Naive thymus-derived CD4-positive, alpha-beta T cell (primary cell): ENCODE data around the gene CPSF7. TPM values are rescaled to one million over a fixed set of nuclear protein-coding genes. Genes with fewer than 3 reads are reported as not detected.

Experiments used
- ATAC-seq: fragments of 150-1000 bp; cut with Tn5 transposase; 2 replicates; pipeline ENCODE4 v1.10.0; 2021; ENCODE audit warnings: mild to moderate bottlenecking, moderate library complexity
- CTCF ChIA-PET: fragments of 350-600 bp; sonication (Branson Sonifier 250); formaldehyde crosslinking; loops from one replicate; lab custom pipeline; 2021; ENCODE audit warnings: antibody characterized with exemption; lab: Charles Lee
- POLR2A ChIA-PET: fragments of 350-600 bp; sonication (Branson Sonifier 250); formaldehyde crosslinking; loops from one replicate; lab custom pipeline; 2021; ENCODE audit warnings: antibody characterized with exemption, inconsistent platforms; lab: Charles Lee
- DNase-seq, 9 donors: peaks; one replicate each; pipeline versions ENCODE4 v3.0.0 to v3.0.0-alpha.2; 2020 to 2022; ENCODE audit warnings: mixed read lengths in 1 of 9
- H3K27ac ChIP-seq: one replicate; pipeline ENCODE4 v1.7.0; 2013; ENCODE audit warnings: mild to moderate bottlenecking, low read depth, low read length, moderate library complexity
- H3K27me3 ChIP-seq, 2 donors: one replicate each; pipeline ENCODE4 v1.7.0; 2013; ENCODE audit warnings: low read length in 2 of 2, mild to moderate bottlenecking in 2 of 2, moderate library complexity in 2 of 2; ENCODE audit not compliant: control insufficient read depth in 2 of 2, insufficient read depth in 2 of 2
- H3K36me3 ChIP-seq, 3 experiments: 1 replicate in 2 of 3; 2 replicates in 1 of 3; pipeline ENCODE4 v1.7.0; 2013; ENCODE audit warnings: low read length in 3 of 3, mild to moderate bottlenecking in 3 of 3, moderate library complexity in 1 of 3; ENCODE audit not compliant: insufficient read depth in 3 of 3, control insufficient read depth in 2 of 3
- H3K4me1 ChIP-seq, 2 donors: one replicate each; pipeline ENCODE4 v1.7.0; 2013; ENCODE audit warnings: low read length in 2 of 2, mild to moderate bottlenecking in 2 of 2, moderate library complexity in 1 of 2; ENCODE audit not compliant: control insufficient read depth in 2 of 2, insufficient read depth in 2 of 2
- H3K4me3 ChIP-seq: 2 replicates; pipeline ENCODE4 v1.7.0; 2013; ENCODE audit warnings: mild to moderate bottlenecking, low read length
- H3K9me3 ChIP-seq, 3 experiments: 1 replicate in 2 of 3; 2 replicates in 1 of 3; pipeline ENCODE4 v1.7.0; 2013; ENCODE audit warnings: low read length in 3 of 3; ENCODE audit not compliant: control insufficient read depth in 2 of 3
- H3K27ac Mint-ChIP-seq, 9 donors: one replicate each; pipeline ENCODE4 v1.8.0; 2020 to 2022; ENCODE audit warnings: mixed read lengths in 9 of 9, mild to moderate bottlenecking in 8 of 9, moderate library complexity in 5 of 9, inconsistent platforms in 2 of 9
- H3K27me3 Mint-ChIP-seq, 5 donors: one replicate each; pipeline ENCODE4 v1.8.0; 2021 to 2022; ENCODE audit warnings: mixed read lengths in 5 of 5, mild to moderate bottlenecking in 1 of 5
- H3K36me3 Mint-ChIP-seq, 5 donors: one replicate each; pipeline ENCODE4 v1.8.0; 2020 to 2022; ENCODE audit warnings: mixed read lengths in 5 of 5, mild to moderate bottlenecking in 3 of 5, inconsistent platforms in 1 of 5
- H3K4me1 Mint-ChIP-seq, 7 donors: one replicate each; pipeline ENCODE4 v1.8.0; 2020 to 2022; ENCODE audit warnings: mixed read lengths in 7 of 7, mild to moderate bottlenecking in 3 of 7, inconsistent platforms in 1 of 7
- H3K4me3 Mint-ChIP-seq, 10 donors: one replicate each; pipeline ENCODE4 v1.8.0; 2020 to 2022; ENCODE audit warnings: mild to moderate bottlenecking in 10 of 10, mixed read lengths in 10 of 10, moderate library complexity in 6 of 10, inconsistent platforms in 2 of 10
- H3K9me3 Mint-ChIP-seq, 11 donors: one replicate each; pipeline ENCODE4 v1.8.0; 2020 to 2022; ENCODE audit warnings: mixed read lengths in 11 of 11, mild to moderate bottlenecking in 4 of 11, inconsistent platforms in 1 of 11, moderate library complexity in 1 of 11
- intact Hi-C, 2 donors: fragments of 100-400 bp; cut with micrococcal nuclease; formaldehyde crosslinking; loops; one replicate each; pipeline ENCODE4 v1.15.1; 2023
- polyA plus RNA-seq, 2 donors: library from polyadenylated mRNA; unstranded; fragments of 300-500 nt; fragmentation: Illumina TruSeq; gene quantifications; one replicate each; pipeline ENCODE4 v1.2.3, GENCODE V29; 2021
- total RNA-seq, 6 experiments: library from RNA in 5 of 6; stranded (reverse) in 5 of 6; gene quantifications; 1 replicate in 5 of 6; 2 replicates in 1 of 6; pipeline ENCODE4 v1.2.3 and lab custom pipeline; 2021 to 2026

Gene CPSF7
- total RNA-seq, result 100 to 1,000 TPM in 4 of 5 experiments, 10 to 100 TPM in 1; 96.0 to 174 (median 113) TPM
- polyA plus RNA-seq, result 10 to 100 TPM; 27.5 to 35.3 TPM
- total RNA-seq (lab: John Stamatoyannopoulos, UW), result 111 reads per million, percentile 86 among the genes with 10 or more reads in this experiment

- H3K9me3 ChIP-seq, result no peaks in the 10 kb centered on the region
- peak within 1 kb of the TSS; percentile 97 to 100 (median 99) for H3K27ac Mint-ChIP-seq
- peak; percentile 93 for ATAC-seq
- peaks cover 20 to 33% of the 10 kb centered on the region in 2 donors for H3K4me1 ChIP-seq
- peaks cover 31 to 86% (median 69%) of the 10 kb centered on the region in 7 donors for H3K4me1 Mint-ChIP-seq
- ChIA-PET CTCF (interaction anchor here (0.6 to 2.5 kb wide), 4 partner anchors 12 to 367 kb away, joined by 3 to 17 read pairs (median 8); partner anchors contain the start of gene TMEM216), POLR2A (interaction anchor here (0.6 to 4.2 kb wide), 18 partner anchors 8 to 525 kb away, joined by 3 to 27 read pairs (median 5); partner anchors contain the start of genes CYB561A3, PRPF19, TMEM109 and TMEM138)
- no peaks in the 10 kb centered on the region for H3K27me3 ChIP-seq
- peak within 1 kb of the TSS; percentile 98 for H3K27ac ChIP-seq
- H3K27me3 Mint-ChIP-seq, result peaks cover 0 to 2% (median 0%) of the 10 kb centered on the region in 5 donors
- peaks cover 0 to 29% (median 22%) of the 10 kb centered on the region in 5 donors for H3K36me3 Mint-ChIP-seq
- H3K4me3 Mint-ChIP-seq, result peak within 1 kb of the TSS; percentile 89 to 100 (median 97)
- H3K4me3 ChIP-seq, result peak within 1 kb of the TSS; percentile 91
- peak; percentile 96 to 99 (median 97) for DNase-seq
- intact Hi-C loops, result loop anchor here (1.0 to 10.0 kb wide), 14 partner anchors 16 to 1763 kb away; partner anchors contain the start of genes DDB1 (in 2 of the 2), INCENP (in 2 of the 2), TKFC (in 2 of the 2) and VPS37C (in 2 of the 2)
- peaks cover 15 to 38% (median 29%) of the 10 kb centered on the region in 3 experiments for H3K36me3 ChIP-seq
- no peaks in the 10 kb centered on the region for H3K9me3 Mint-ChIP-seq
Measured at GRCh38 chr11:61429691-61430582, at the start of gene CPSF7, which contains the start of gene SDHAF2. TSS of gene CPSF7 (minus strand) at chr11:61429975. CDS start at chr11:61429235, 740 bp downstream. TSS of gene SDHAF2 (plus strand) at chr11:61430124. CDS start at chr11:61430147, 23 bp downstream.

GRCh38 chr11:61477727-61478148 lies 48.0 kb upstream of the CPSF7 start:
- POLR2A ChIA-PET, result no interaction called here

GRCh38 chr11:61477126-61477525 lies 47.4 kb upstream of the CPSF7 start:
- H3K36me3 Mint-ChIP-seq, result peaks cover 0 to 16% (median 6%) of the 10 kb centered on the region in 5 donors
- no peak overlapping the region for H3K27ac Mint-ChIP-seq
- peaks cover 0 to 3% (median 0%) of the 10 kb centered on the region in 5 donors for H3K27me3 Mint-ChIP-seq
- ChIA-PET CTCF (interaction anchor here (1.3 to 6.5 kb wide), 4 partner anchors 20 to 162 kb away, joined by 4 to 37 read pairs (median 11); no protein-coding TSS in a partner anchor), POLR2A (interaction anchor here (0.6 kb wide), 1 partner anchor 9 kb away, joined by 3 read pairs; no protein-coding TSS in a partner anchor)
- intact Hi-C loops, result loop anchor here (1.0 kb wide), 3 partner anchors 39 to 161 kb away; no protein-coding TSS in a partner anchor
- no peaks in the 10 kb centered on the region for H3K27me3 ChIP-seq
- H3K4me3 Mint-ChIP-seq, result no peak overlapping the region
- no peak overlapping the region for H3K4me3 ChIP-seq
- no peak overlapping the region for H3K27ac ChIP-seq
- H3K4me1 ChIP-seq, result peaks cover 5 to 6% of the 10 kb centered on the region in 2 donors
- H3K4me1 Mint-ChIP-seq, result peaks cover 3 to 17% (median 8%) of the 10 kb centered on the region in 7 donors
- ATAC-seq (no peak), DNase-seq (no peak)
- H3K36me3 ChIP-seq, result peaks cover 0 to 16% (median 0%) of the 10 kb centered on the region in 3 experiments
- no peaks in the 10 kb centered on the region for H3K9me3 ChIP-seq
- H3K9me3 Mint-ChIP-seq, result no peaks in the 10 kb centered on the region

More at GRCh38 chr11:61477727-61478148, 48.0 kb upstream of the CPSF7 start:
- Histone ChIP-seq H3K27ac (no peak overlapping the region), H3K36me3 (peaks cover 0 to 10% (median 0%) of the 10 kb centered on the region in 3 experiments), H3K9me3 (no peaks in the 10 kb centered on the region), H3K4me3 (no peak overlapping the region), H3K27me3 (no peaks in the 10 kb centered on the region), H3K4me1 (peaks cover 5 to 6% of the 10 kb centered on the region in 2 donors)
- Mint-ChIP-seq H3K9me3 (no peaks in the 10 kb centered on the region), H3K4me3 (peak overlapping the region in 1 of 10 donors; percentile 1), H3K36me3 (peaks cover 0 to 14% (median 6%) of the 10 kb centered on the region in 5 donors), H3K27ac (no peak overlapping the region), H3K27me3 (peaks cover 0 to 4% (median 0%) of the 10 kb centered on the region in 5 donors), H3K4me1 (peaks cover 3 to 17% (median 8%) of the 10 kb centered on the region in 7 donors)
- intact Hi-C loops, result loop anchor here (1.0 kb wide), 3 partner anchors 39 to 161 kb away; no protein-coding TSS in a partner anchor
- peak; percentile 60 for ATAC-seq
- CTCF ChIA-PET, result interaction anchor here (1.0 to 6.5 kb wide), 5 partner anchors 20 to 162 kb away, joined by 4 to 37 read pairs (median 7); no protein-coding TSS in a partner anchor
- DNase-seq, result peak in 8 of 9 donors; percentile 16 to 66 (median 44)

- peaks cover 0 to 16% (median 6%) of the 10 kb centered on the region in 5 donors for H3K36me3 Mint-ChIP-seq
- no peak for DNase-seq
- Histone ChIP-seq H3K9me3 (no peaks in the 10 kb centered on the region), H3K27ac (no peak overlapping the region), H3K36me3 (peaks cover 0 to 19% (median 0%) of the 10 kb centered on the region in 3 experiments), H3K4me3 (no peak overlapping the region), H3K27me3 (no peaks in the 10 kb centered on the region), H3K4me1 (peaks cover 5 to 6% of the 10 kb centered on the region in 2 donors)
- ChIA-PET CTCF (interaction anchor here (1.3 to 6.5 kb wide), 4 partner anchors 19 to 163 kb away, joined by 3 to 37 read pairs (median 11); no protein-coding TSS in a partner anchor), POLR2A (interaction anchor here (0.6 kb wide), 1 partner anchor 9 kb away, joined by 3 read pairs; no protein-coding TSS in a partner anchor)
- H3K27ac Mint-ChIP-seq, result no peak overlapping the region
- no peak for ATAC-seq
- peaks cover 3 to 16% (median 8%) of the 10 kb centered on the region in 7 donors for H3K4me1 Mint-ChIP-seq
- intact Hi-C loops, result no loop called here
- peaks cover 0 to 1% (median 0%) of the 10 kb centered on the region in 5 donors for H3K27me3 Mint-ChIP-seq
- H3K4me3 Mint-ChIP-seq, result no peak overlapping the region
- no peaks in the 10 kb centered on the region for H3K9me3 Mint-ChIP-seq
Measured at GRCh38 chr11:61476371-61476770, 46.6 kb upstream of the CPSF7 start.

- POLR2A ChIA-PET, result interaction anchor here (0.5 kb wide), 1 partner anchor 500 kb away, joined by 3 read pairs; no protein-coding TSS in a partner anchor
- no peaks in the 10 kb centered on the region for H3K9me3 Mint-ChIP-seq
- no peak overlapping the region for H3K27ac Mint-ChIP-seq
- Histone ChIP-seq H3K27ac (no peak overlapping the region), H3K9me3 (no peaks in the 10 kb centered on the region), H3K4me3 (no peak overlapping the region), H3K36me3 (peaks cover 0 to 27% (median 0%) of the 10 kb centered on the region in 3 experiments), H3K27me3 (no peaks in the 10 kb centered on the region), H3K4me1 (peaks cover 5 to 6% of the 10 kb centered on the region in 2 donors)
- no peak for ATAC-seq
- DNase-seq, result no peak
- no peaks in the 10 kb centered on the region for H3K27me3 Mint-ChIP-seq
- CTCF ChIA-PET, result interaction anchor here (0.6 to 6.5 kb wide), 4 partner anchors 18 to 233 kb away, joined by 4 to 37 read pairs (median 11); no protein-coding TSS in a partner anchor
- intact Hi-C loops, result no loop called here
- no peak overlapping the region for H3K4me3 Mint-ChIP-seq
- H3K36me3 Mint-ChIP-seq, result peaks cover 0 to 20% (median 6%) of the 10 kb centered on the region in 5 donors
- H3K4me1 Mint-ChIP-seq, result peaks cover under 1 to 10% (median 8%) of the 10 kb centered on the region in 7 donors
Measured at GRCh38 chr11:61475433-61475832, 45.7 kb upstream of the CPSF7 start.
